ENCODE results near the gene EFNA1. TPM values are rescaled to one million over a fixed set of nuclear protein-coding genes. Genes with fewer than 3 reads are reported as not detected.

EFNA1 gene
- total RNA-seq, 1 donor from 2014 or later, result 178 TPM

- Histone ChIP-seq H3K27me3 (peaks cover 54% of the 10 kb centered on the region), H3K36me3 (no peaks in the 10 kb centered on the region), H3K9me3 (no peaks in the 10 kb centered on the region), H3K4me1 (peaks cover 50% of the 10 kb centered on the region), H3K27ac (no peak overlapping the region), H3K4me3 (peak overlapping the region; percentile 80)
- no peak for DNase-seq
- TF ChIP-seq CTCF (IDR thresholded peaks at IDR 0.05), result no peak
- intact Hi-C loops (cut with DNase I), result no loop called here
- no peak for ATAC-seq
Observed at GRCh38 chr1:155083865-155084721, 43.6 kb upstream of the EFNA1 start.

GRCh38 chr1:155084722-155085503, 42.8 kb upstream of the EFNA1 start:
- no peaks in the 10 kb centered on the region for H3K36me3 ChIP-seq
- H3K4me3 ChIP-seq, result peak overlapping the region; percentile 80
- peak; percentile 89 for ATAC-seq
- H3K4me1 ChIP-seq, result peaks cover 42% of the 10 kb centered on the region
- intact Hi-C loops (cut with DNase I), result no loop called here
- peak overlapping the region; percentile 80 for H3K27ac ChIP-seq
- peaks cover 45% of the 10 kb centered on the region for H3K27me3 ChIP-seq
- DNase-seq, result peak; percentile 98
- H3K9me3 ChIP-seq, result no peaks in the 10 kb centered on the region
- TF ChIP-seq CTCF (IDR thresholded peaks at IDR 0.05), result peak; percentile 91

- Histone ChIP-seq H3K27ac (peak overlapping the region; percentile 80), H3K27me3 (peaks cover 38% of the 10 kb centered on the region), H3K4me3 (peak overlapping the region; percentile 80), H3K9me3 (no peaks in the 10 kb centered on the region), H3K36me3 (no peaks in the 10 kb centered on the region), H3K4me1 (peaks cover 34% of the 10 kb centered on the region)
- intact Hi-C loops (cut with DNase I), result no loop called here
- DNase-seq (peak; percentile 88), ATAC-seq (peak; percentile 42)
- TF ChIP-seq CTCF (IDR thresholded peaks at IDR 0.05), result no peak
Observed at GRCh38 chr1:155085504-155086127, 42.1 kb upstream of the EFNA1 start.

GRCh38 chr1:155086128-155086741, 41.4 kb upstream of the EFNA1 start:
- Histone ChIP-seq H3K36me3 (no peaks in the 10 kb centered on the region), H3K4me3 (peak overlapping the region; percentile 80), H3K27me3 (peaks cover 32% of the 10 kb centered on the region), H3K27ac (no peak overlapping the region), H3K4me1 (peaks cover 28% of the 10 kb centered on the region), H3K9me3 (no peaks in the 10 kb centered on the region)
- TF ChIP-seq CTCF (IDR thresholded peaks at IDR 0.05), result peak; percentile 99
- DNase-seq, result peak; percentile 86
- intact Hi-C loops (cut with DNase I), result no loop called here
- peak; percentile 63 for ATAC-seq

GRCh38 chr1:155086856-155087535, 40.7 kb upstream of the EFNA1 start:
- DNase-seq (no peak), ATAC-seq (no peak)
- TF ChIP-seq CTCF (IDR thresholded peaks at IDR 0.05), result no peak
- Histone ChIP-seq H3K27me3 (peaks cover 25% of the 10 kb centered on the region), H3K4me1 (peaks cover 21% of the 10 kb centered on the region), H3K9me3 (no peaks in the 10 kb centered on the region), H3K36me3 (no peaks in the 10 kb centered on the region), H3K4me3 (no peak overlapping the region), H3K27ac (no peak overlapping the region)
- intact Hi-C loops (cut with DNase I), result no loop called here

All from upper lobe of right lung (tissue), 1 donor.